CD4-positive, alpha-beta T cell treated with Interleukin-12 subunit alpha and Interleukin-12 subunit beta, for 1 hour (primary cell): Measurements from ENCODE around the gene STEAP1.
"Not testable (repeated sequence)": the region's sequence is repeated elsewhere in the genome, so short reads cannot be mapped to it uniquely, and the experiment has no call there.

ENCODE experiments used
- DNase-seq: peaks from one replicate; pipeline ENCODE4 v3.0.0-alpha.2; 2020

STEAP1 gene

GRCh38 chr7:90175667-90176066 lies 21.4 kb downstream of the STEAP1 start:
- DNase-seq = no peak

GRCh38 chr7:90176195-90176594 lies 21.9 kb downstream of the STEAP1 start:
- no peak for DNase-seq

GRCh38 chr7:90178166-90178565 lies 23.9 kb downstream of the STEAP1 start:
- DNase-seq = no peak

GRCh38 chr7:90178679-90179278 lies 24.5 kb downstream of the STEAP1 start:
- DNase-seq = no peak

- no peak for DNase-seq
Measured at GRCh38 chr7:90180011-90180585, 25.8 kb downstream of the STEAP1 start.

GRCh38 chr7:90180649-90181048 lies 26.4 kb downstream of the STEAP1 start:
- DNase-seq = no peak

- DNase-seq = no peak
Measured at GRCh38 chr7:90181485-90181884, 27.2 kb downstream of the STEAP1 start.

- not testable (repeated sequence) for DNase-seq
Measured at GRCh38 chr7:90186290-90186689, 32.0 kb downstream of the STEAP1 start.

GRCh38 chr7:90187507-90188050 lies 33.3 kb downstream of the STEAP1 start:
- DNase-seq = no peak

GRCh38 chr7:90188281-90188680 lies 34.0 kb downstream of the STEAP1 start:
- no peak for DNase-seq

- no peak for DNase-seq
Measured at GRCh38 chr7:90190995-90191394, 36.7 kb downstream of the STEAP1 start.

- DNase-seq = no peak
Measured at GRCh38 chr7:90191648-90192047, 37.4 kb downstream of the STEAP1 start.

GRCh38 chr7:90192876-90193750 lies 38.8 kb downstream of the STEAP1 start:
- DNase-seq = no peak

- DNase-seq = no peak
Measured at GRCh38 chr7:90194911-90195809, 40.9 kb downstream of the STEAP1 start.

GRCh38 chr7:90201500-90202195 lies 47.4 kb downstream of the STEAP1 start:
- no peak for DNase-seq

GRCh38 chr7:90207956-90208355 lies 53.7 kb downstream of the STEAP1 start:
- no peak for DNase-seq

GRCh38 chr7:90209776-90210175 lies 55.5 kb downstream of the STEAP1 start:
- DNase-seq = no peak

GRCh38 chr7:90210475-90210874 lies 56.2 kb downstream of the STEAP1 start:
- no peak for DNase-seq

- DNase-seq = no peak
Measured at GRCh38 chr7:90210981-90211380, 56.7 kb downstream of the STEAP1 start.

GRCh38 chr7:90211391-90212148 lies 57.3 kb downstream of the STEAP1 start, which contains the start of gene STEAP2:
STEAP2 (plus strand) TSS chr7:90211740; CDS start chr7:90225083, 13,343 bp downstream.
- DNase-seq = no peak

- DNase-seq = no peak
Measured at GRCh38 chr7:90212149-90212495, 57.9 kb downstream of the STEAP1 start.
